Activated naive CD8-positive, alpha-beta T cell treated with anti-CD3 and anti-CD28 coated beads, Interleukin-2, amount 50 U/mL, for 24 hours (primary cell): ENCODE results near the gene CD84.

ENCODE experiments used
- ATAC-seq: fragments of 150-1000 bp; cut with Tn5 transposase; one replicate; pipeline ENCODE4 v1.10.0; 2021
- DNase-seq: peaks from one replicate; pipeline ENCODE4 v3.0.0; 2021
- H3K27ac Mint-ChIP-seq: one replicate; pipeline ENCODE4 v1.8.0; 2021; ENCODE audit warnings: mild to moderate bottlenecking, mixed read lengths
- H3K27me3 Mint-ChIP-seq: one replicate; pipeline ENCODE4 v1.8.0; 2021; ENCODE audit warnings: mixed read lengths
- H3K36me3 Mint-ChIP-seq: one replicate; pipeline ENCODE4 v1.8.0; 2021; ENCODE audit warnings: low read depth, mixed read lengths
- H3K4me1 Mint-ChIP-seq: one replicate; pipeline ENCODE4 v1.8.0; 2021; ENCODE audit warnings: mixed read lengths
- H3K4me3 Mint-ChIP-seq: one replicate; pipeline ENCODE4 v1.8.0; 2021; ENCODE audit warnings: mild to moderate bottlenecking, moderate library complexity, mixed read lengths
- H3K9me3 Mint-ChIP-seq: one replicate; pipeline ENCODE4 v1.8.0; 2021; ENCODE audit warnings: mixed read lengths

CD84 gene

DNA sequence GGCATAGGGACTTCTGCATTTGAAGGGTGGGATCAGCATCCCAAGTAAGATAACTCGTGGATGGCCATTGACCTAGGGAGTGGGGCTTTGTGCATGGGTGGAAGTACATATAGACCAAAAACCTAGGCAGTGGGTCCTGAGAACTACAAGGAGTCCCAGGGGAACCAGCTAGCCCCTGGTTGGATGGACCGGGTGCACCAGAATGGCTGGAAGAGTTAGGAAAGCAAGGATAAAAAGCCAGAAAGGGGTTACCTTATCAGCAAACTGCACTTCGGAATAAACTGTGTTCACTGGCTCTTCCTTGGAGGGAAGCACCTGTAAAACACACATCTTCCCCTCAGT is 29.7 kb downstream of the CD84 start:
- Mint-ChIP-seq H3K27me3 (no peaks in the 10 kb centered on the region), H3K27ac (no peak overlapping the region), H3K4me3 (no peak overlapping the region), H3K36me3 (peaks cover 68% of the 10 kb centered on the region), H3K9me3 (no peaks in the 10 kb centered on the region), H3K4me1 (peaks cover 68% of the 10 kb centered on the region)
- ATAC-seq (no peak), DNase-seq (no peak)

DNA sequence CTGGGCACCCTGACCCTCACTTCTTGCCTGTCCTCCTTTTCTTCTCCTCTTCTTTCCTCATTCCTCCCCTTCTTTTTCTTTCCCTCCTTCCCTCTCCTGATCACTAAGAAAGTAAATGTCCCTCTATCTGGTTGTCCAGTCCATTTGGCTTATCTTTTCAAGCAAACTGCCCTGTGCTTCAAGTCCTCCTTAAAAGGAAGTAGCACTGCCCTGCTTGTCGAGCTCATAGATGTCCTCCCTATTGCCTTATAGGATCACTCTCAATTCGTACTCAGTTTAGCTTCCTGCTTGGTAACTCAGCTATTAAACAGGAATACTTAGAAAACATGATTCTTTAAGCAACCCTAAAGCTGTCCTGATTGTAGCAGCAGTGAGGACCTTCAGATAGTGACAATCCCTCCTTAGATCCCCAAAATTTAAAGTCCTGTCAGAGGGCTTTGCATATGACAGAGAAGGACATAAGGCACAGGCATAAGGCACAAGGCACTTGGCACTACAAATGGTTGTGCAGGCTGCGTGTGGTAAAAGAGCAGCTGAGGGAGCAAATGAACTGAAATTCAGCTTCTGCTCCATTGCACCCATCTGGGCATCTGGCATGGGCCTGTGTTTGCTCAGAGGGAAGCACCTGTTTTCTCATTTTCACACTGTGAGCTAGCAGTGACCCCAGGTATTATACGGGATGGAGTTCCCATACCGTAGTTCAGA is 30.2 kb downstream of the CD84 start:
- no peaks in the 10 kb centered on the region for H3K27me3 Mint-ChIP-seq
- H3K27ac Mint-ChIP-seq = peak overlapping the region; percentile 79
- H3K36me3 Mint-ChIP-seq = peaks cover 65% of the 10 kb centered on the region
- peaks cover 71% of the 10 kb centered on the region for H3K4me1 Mint-ChIP-seq
- H3K4me3 Mint-ChIP-seq = no peak overlapping the region
- H3K9me3 Mint-ChIP-seq = no peaks in the 10 kb centered on the region
- DNase-seq (no peak), ATAC-seq (no peak)

- H3K4me3 Mint-ChIP-seq = no peak overlapping the region
- ATAC-seq = no peak
- peak overlapping the region; percentile 12 for H3K27ac Mint-ChIP-seq
- no peaks in the 10 kb centered on the region for H3K27me3 Mint-ChIP-seq
- peaks cover 71% of the 10 kb centered on the region for H3K4me1 Mint-ChIP-seq
- H3K36me3 Mint-ChIP-seq = peaks cover 60% of the 10 kb centered on the region
- H3K9me3 Mint-ChIP-seq = no peaks in the 10 kb centered on the region
- DNase-seq = no peak
Observed at GRCh38 chr1:160548183-160548582, 31.1 kb downstream of the CD84 start.

- no peaks in the 10 kb centered on the region for H3K9me3 Mint-ChIP-seq
- ATAC-seq (no peak), DNase-seq (no peak)
- H3K36me3 Mint-ChIP-seq = peaks cover 52% of the 10 kb centered on the region
- no peak overlapping the region for H3K4me3 Mint-ChIP-seq
- H3K27ac Mint-ChIP-seq = peak overlapping the region; percentile 12
- peaks cover 69% of the 10 kb centered on the region for H3K4me1 Mint-ChIP-seq
- H3K27me3 Mint-ChIP-seq = no peaks in the 10 kb centered on the region
Observed at GRCh38 chr1:160547422-160547821, 31.9 kb downstream of the CD84 start.

DNA sequence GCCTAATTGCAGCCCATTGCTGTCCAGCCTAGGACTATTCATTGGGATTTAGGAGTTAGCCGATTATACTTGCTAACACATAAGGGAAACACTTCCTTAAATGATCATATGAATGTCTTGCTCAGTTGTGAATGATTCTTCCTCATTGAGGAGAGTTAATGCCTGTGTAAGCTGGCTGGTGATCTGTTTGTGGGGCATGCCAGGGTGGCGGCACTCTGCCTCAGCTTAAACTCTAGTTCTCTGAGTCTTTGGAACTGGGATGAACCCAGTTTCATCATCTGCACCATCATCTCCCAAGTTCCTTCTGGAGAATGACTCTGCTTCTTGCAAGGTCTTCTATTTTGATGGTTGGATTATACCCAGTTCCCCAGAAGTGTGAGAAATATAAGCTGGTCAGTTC is 32.4 kb downstream of the CD84 start:
- H3K36me3 Mint-ChIP-seq = peaks cover 47% of the 10 kb centered on the region
- H3K4me3 Mint-ChIP-seq = no peak overlapping the region
- no peak for DNase-seq
- peaks cover 70% of the 10 kb centered on the region for H3K4me1 Mint-ChIP-seq
- H3K27ac Mint-ChIP-seq = peak overlapping the region; percentile 17
- no peaks in the 10 kb centered on the region for H3K9me3 Mint-ChIP-seq
- H3K27me3 Mint-ChIP-seq = no peaks in the 10 kb centered on the region
- no peak for ATAC-seq

DNA sequence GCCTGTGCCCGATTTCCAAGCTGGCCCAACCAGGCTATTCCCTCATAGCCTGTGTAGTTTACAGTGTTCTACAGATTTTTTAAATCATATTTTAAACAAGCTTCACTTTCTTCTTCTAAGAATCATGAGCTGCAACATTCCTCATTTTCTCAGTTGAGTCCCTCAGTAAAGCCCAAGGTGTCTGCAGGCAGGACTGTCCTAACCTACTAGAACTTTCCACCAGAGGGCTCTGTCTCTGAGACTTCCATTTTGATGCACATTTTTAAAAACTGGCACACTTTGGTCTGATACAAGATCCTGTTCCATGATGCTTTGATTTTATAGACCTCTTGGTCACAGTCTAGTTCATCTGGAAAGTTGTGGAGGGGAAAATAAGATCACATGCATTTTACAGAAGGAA is 34.6 kb downstream of the CD84 start:
- DNase-seq = no peak
- peaks cover 80% of the 10 kb centered on the region for H3K4me1 Mint-ChIP-seq
- H3K27me3 Mint-ChIP-seq = no peaks in the 10 kb centered on the region
- ATAC-seq = peak; percentile 38
- peak overlapping the region; percentile 87 for H3K27ac Mint-ChIP-seq
- no peak overlapping the region for H3K4me3 Mint-ChIP-seq
- H3K36me3 Mint-ChIP-seq = peaks cover 35% of the 10 kb centered on the region
- H3K9me3 Mint-ChIP-seq = no peaks in the 10 kb centered on the region

DNA sequence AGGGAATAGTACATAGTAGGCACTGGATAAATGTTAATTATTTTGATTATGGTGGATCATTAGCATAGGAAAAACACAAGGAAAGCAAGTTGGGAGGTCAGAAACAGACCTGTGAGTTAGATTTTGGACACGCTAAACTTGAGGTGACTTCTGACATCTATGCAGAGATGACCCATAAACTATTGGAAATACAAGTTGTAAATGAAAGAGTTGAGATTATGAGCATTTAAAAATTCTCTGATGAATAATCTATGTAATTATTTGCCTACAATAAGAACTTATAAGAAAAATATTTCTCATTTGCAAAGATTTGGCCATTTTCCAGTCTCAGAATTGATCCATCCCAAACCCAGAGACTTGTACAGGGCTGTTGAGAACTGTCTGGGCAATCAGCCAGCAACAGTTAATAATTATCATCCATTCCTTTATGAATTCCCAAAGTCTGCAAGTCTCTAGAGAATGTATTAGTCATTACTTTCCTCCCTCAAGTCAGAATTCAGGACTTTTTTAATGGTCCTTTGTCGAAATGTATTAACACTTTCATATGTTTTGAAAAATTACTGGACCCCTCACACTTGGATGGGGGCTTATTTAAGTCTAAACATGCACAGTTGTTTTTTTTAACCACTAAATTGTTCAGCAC is 36.9 kb downstream of the CD84 start:
- H3K4me3 Mint-ChIP-seq = no peak overlapping the region
- no peaks in the 10 kb centered on the region for H3K9me3 Mint-ChIP-seq
- DNase-seq = no peak
- no peaks in the 10 kb centered on the region for H3K27me3 Mint-ChIP-seq
- H3K27ac Mint-ChIP-seq = peak overlapping the region; percentile 6
- no peak for ATAC-seq
- peaks cover 21% of the 10 kb centered on the region for H3K36me3 Mint-ChIP-seq
- H3K4me1 Mint-ChIP-seq = peaks cover 76% of the 10 kb centered on the region

DNA sequence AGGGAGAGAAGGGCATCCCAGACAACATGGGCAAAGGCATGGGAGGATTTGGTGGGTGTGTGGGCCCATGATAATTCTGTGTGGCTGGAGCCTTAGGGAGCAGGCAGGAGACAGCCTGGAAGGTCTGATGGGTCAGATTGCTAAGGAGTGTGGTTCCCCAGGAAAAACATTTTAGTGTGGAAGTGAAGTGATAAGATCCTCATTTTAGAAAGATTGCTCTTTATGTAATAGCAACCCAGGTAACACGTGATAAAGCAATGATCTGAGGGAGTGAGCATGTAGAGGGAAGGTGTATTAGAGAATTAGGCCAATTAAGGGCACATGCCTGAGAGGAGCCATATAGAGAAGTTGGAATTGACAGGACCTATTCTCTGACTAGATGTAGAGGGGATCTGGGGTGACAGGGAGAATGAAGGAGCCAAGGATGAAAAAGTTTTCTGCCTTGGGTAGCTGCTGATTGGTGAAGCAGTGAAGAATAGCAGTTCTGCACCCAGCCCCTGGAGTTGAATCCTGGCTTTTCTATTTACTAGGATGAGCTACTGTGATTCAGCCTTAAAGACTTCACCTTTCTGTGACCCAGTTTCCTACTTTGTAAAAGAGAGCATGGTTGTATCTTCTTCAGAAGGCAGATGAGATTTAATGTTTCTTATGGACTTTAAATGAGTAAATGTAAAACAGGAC is 37.5 kb downstream of the CD84 start:
- Mint-ChIP-seq H3K4me1 (peaks cover 75% of the 10 kb centered on the region), H3K36me3 (peaks cover 14% of the 10 kb centered on the region), H3K27me3 (no peaks in the 10 kb centered on the region), H3K4me3 (no peak overlapping the region), H3K9me3 (no peaks in the 10 kb centered on the region), H3K27ac (peak overlapping the region; percentile 42)
- DNase-seq = no peak
- ATAC-seq = no peak

GRCh38 chr1:160540859-160541233 is 38.5 kb downstream of the CD84 start:
- H3K4me3 Mint-ChIP-seq = peak overlapping the region; percentile 58
- H3K27me3 Mint-ChIP-seq = no peaks in the 10 kb centered on the region
- H3K36me3 Mint-ChIP-seq = peaks cover 18% of the 10 kb centered on the region
- H3K4me1 Mint-ChIP-seq = peaks cover 79% of the 10 kb centered on the region
- H3K27ac Mint-ChIP-seq = peak overlapping the region; percentile 93
- DNase-seq (no peak), ATAC-seq (no peak)
- H3K9me3 Mint-ChIP-seq = peaks cover 9% of the 10 kb centered on the region

DNA sequence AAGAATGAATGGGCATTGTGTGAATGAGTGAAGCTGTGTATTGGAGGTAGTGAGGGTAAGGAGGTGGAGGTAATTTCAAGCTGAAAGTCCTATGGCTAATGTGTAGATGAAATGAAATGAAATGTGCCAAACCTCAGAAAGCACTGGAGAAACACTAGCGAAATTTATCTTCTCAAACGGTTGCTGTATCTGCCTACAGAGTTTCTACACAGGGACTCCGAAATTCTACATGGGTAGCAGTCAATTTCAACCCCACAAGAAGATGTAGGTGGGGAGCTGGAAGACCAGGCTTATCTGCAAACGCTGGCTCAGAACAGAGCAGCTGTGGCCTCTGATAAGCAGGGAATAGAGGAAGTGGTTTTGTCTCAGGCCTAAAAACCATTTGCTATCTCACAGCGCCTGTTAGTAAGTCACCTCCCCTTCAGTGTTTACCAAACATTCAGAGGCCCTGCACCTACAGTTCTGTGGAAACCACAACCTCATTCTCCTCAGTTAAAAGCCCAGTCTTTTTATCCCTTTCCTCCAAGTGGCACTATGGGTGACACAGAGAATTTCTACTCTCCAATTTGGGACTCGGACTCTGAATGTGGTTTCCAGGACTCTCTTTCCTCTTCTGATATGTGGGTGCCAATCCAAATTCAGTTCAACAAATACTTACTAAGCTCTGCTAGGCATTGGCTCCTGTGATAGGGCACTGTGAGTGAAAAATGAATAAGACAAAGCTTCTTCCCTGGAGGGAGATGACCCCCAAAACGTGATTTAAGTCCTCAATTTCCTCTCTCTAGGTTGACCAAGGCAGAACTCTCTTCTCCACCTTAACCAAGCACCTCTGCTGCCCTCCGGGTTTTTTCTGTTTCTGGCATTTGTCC is 39.1 kb downstream of the CD84 start:
- peaks cover 75% of the 10 kb centered on the region for H3K4me1 Mint-ChIP-seq
- ATAC-seq (peak; percentile 90), DNase-seq (no peak)
- peaks cover 12% of the 10 kb centered on the region for H3K9me3 Mint-ChIP-seq
- H3K4me3 Mint-ChIP-seq = peak overlapping the region; percentile 58
- H3K27ac Mint-ChIP-seq = peak overlapping the region; percentile 93
- no peaks in the 10 kb centered on the region for H3K27me3 Mint-ChIP-seq
- peaks cover 20% of the 10 kb centered on the region for H3K36me3 Mint-ChIP-seq

- Mint-ChIP-seq H3K4me3 (peak overlapping the region; percentile 58), H3K36me3 (peaks cover 18% of the 10 kb centered on the region), H3K27me3 (no peaks in the 10 kb centered on the region), H3K27ac (peak overlapping the region; percentile 93), H3K9me3 (peaks cover 17% of the 10 kb centered on the region), H3K4me1 (peaks cover 69% of the 10 kb centered on the region)
- ATAC-seq (no peak), DNase-seq (no peak)
Observed at GRCh38 chr1:160539684-160539989, 39.7 kb downstream of the CD84 start.

- ATAC-seq (no peak), DNase-seq (no peak)
- Mint-ChIP-seq H3K4me1 (peaks cover 64% of the 10 kb centered on the region), H3K36me3 (peaks cover 18% of the 10 kb centered on the region), H3K27me3 (no peaks in the 10 kb centered on the region), H3K27ac (peak overlapping the region; percentile 93), H3K4me3 (no peak overlapping the region), H3K9me3 (peaks cover 21% of the 10 kb centered on the region)
Observed at GRCh38 chr1:160538985-160539651, 40.2 kb downstream of the CD84 start.

GRCh38 chr1:160537714-160538665 is 41.3 kb downstream of the CD84 start:
- peaks cover 19% of the 10 kb centered on the region for H3K36me3 Mint-ChIP-seq
- H3K4me3 Mint-ChIP-seq = no peak overlapping the region
- ATAC-seq (no peak), DNase-seq (no peak)
- H3K9me3 Mint-ChIP-seq = peaks cover 28% of the 10 kb centered on the region
- peaks cover 58% of the 10 kb centered on the region for H3K4me1 Mint-ChIP-seq
- no peak overlapping the region for H3K27ac Mint-ChIP-seq
- H3K27me3 Mint-ChIP-seq = no peaks in the 10 kb centered on the region
